ENCODE measurements around the gene PLEKHG5.

Gene PLEKHG5

GRCh38 chr1:6519935-6520671, 28.6 kb upstream of the PLEKHG5 start:
- Mint-ChIP-seq H3K4me3 (peak overlapping the region; percentile 42), H3K36me3 (ENCODE audit: low read depth) (peaks cover 8% of the 10 kb centered on the region), H3K27me3 (ENCODE audit: low read depth, poor library complexity) (no peaks in the 10 kb centered on the region), H3K9me3 (no peaks in the 10 kb centered on the region), H3K4me1 (peaks cover 37% of the 10 kb centered on the region), H3K27ac (peak overlapping the region; percentile 93)
- DNase-seq, result peak; percentile 63
- no peak for TF ChIP-seq CTCF (IDR thresholded peaks at IDR 0.05)

- TF ChIP-seq CTCF (IDR thresholded peaks at IDR 0.05), result no peak
- H3K27ac Mint-ChIP-seq, result no peak overlapping the region
- peaks cover 8% of the 10 kb centered on the region for H3K36me3 Mint-ChIP-seq (ENCODE audit: low read depth)
- peaks cover 37% of the 10 kb centered on the region for H3K4me1 Mint-ChIP-seq
- H3K27me3 Mint-ChIP-seq (ENCODE audit: low read depth, poor library complexity), result no peaks in the 10 kb centered on the region
- no peaks in the 10 kb centered on the region for H3K9me3 Mint-ChIP-seq
- H3K4me3 Mint-ChIP-seq, result no peak overlapping the region
- no peak for DNase-seq
These were observed 28.0 kb upstream of the PLEKHG5 start for GRCh38 chr1:6519491-6519934.

GRCh38 chr1:6517435-6517851, 26.0 kb upstream of the PLEKHG5 start:
- no peak for TF ChIP-seq CTCF (IDR thresholded peaks at IDR 0.05)
- H3K4me3 Mint-ChIP-seq, result peak overlapping the region; percentile 33

GRCh38 chr1:6515771-6516170, 24.3 kb upstream of the PLEKHG5 start:
- Mint-ChIP-seq H3K4me3 (no peak overlapping the region), H3K27ac (no peak overlapping the region), H3K4me1 (peaks cover 44% of the 10 kb centered on the region), H3K9me3 (no peaks in the 10 kb centered on the region), H3K36me3 (ENCODE audit: low read depth) (no peaks in the 10 kb centered on the region), H3K27me3 (ENCODE audit: low read depth, poor library complexity) (no peaks in the 10 kb centered on the region)
- TF ChIP-seq CTCF (IDR thresholded peaks at IDR 0.05), result no peak
- no peak for DNase-seq

More at GRCh38 chr1:6517435-6517851, 26.0 kb upstream of the PLEKHG5 start:
- Mint-ChIP-seq H3K4me1 (peaks cover 44% of the 10 kb centered on the region), H3K36me3 (ENCODE audit: low read depth) (no peaks in the 10 kb centered on the region), H3K27me3 (ENCODE audit: low read depth, poor library complexity) (no peaks in the 10 kb centered on the region), H3K27ac (peak overlapping the region; percentile 63), H3K9me3 (no peaks in the 10 kb centered on the region)
- DNase-seq, result no peak

- no peaks in the 10 kb centered on the region for H3K9me3 Mint-ChIP-seq
- DNase-seq, result no peak
- no peak overlapping the region for H3K27ac Mint-ChIP-seq
- H3K27me3 Mint-ChIP-seq (ENCODE audit: low read depth, poor library complexity), result no peaks in the 10 kb centered on the region
- H3K4me1 Mint-ChIP-seq, result peaks cover 28% of the 10 kb centered on the region
- H3K4me3 Mint-ChIP-seq, result no peak overlapping the region
- no peak for TF ChIP-seq CTCF (IDR thresholded peaks at IDR 0.05)
- no peaks in the 10 kb centered on the region for H3K36me3 Mint-ChIP-seq (ENCODE audit: low read depth)
These were observed 21.9 kb upstream of the PLEKHG5 start for GRCh38 chr1:6513320-6513801.

GRCh38 chr1:6512908-6513280, 21.4 kb upstream of the PLEKHG5 start:
- Mint-ChIP-seq H3K27me3 (ENCODE audit: low read depth, poor library complexity) (no peaks in the 10 kb centered on the region), H3K9me3 (no peaks in the 10 kb centered on the region), H3K27ac (no peak overlapping the region), H3K36me3 (ENCODE audit: low read depth) (no peaks in the 10 kb centered on the region), H3K4me3 (no peak overlapping the region), H3K4me1 (peaks cover 28% of the 10 kb centered on the region)
- no peak for DNase-seq
- no peak for TF ChIP-seq CTCF (IDR thresholded peaks at IDR 0.05)
